ENCODE measurements around the gene MRPL33.
A peak's percentile ranks its signal among the peaks of the same experiment; 100 is the strongest.

MRPL33 gene

DNA sequence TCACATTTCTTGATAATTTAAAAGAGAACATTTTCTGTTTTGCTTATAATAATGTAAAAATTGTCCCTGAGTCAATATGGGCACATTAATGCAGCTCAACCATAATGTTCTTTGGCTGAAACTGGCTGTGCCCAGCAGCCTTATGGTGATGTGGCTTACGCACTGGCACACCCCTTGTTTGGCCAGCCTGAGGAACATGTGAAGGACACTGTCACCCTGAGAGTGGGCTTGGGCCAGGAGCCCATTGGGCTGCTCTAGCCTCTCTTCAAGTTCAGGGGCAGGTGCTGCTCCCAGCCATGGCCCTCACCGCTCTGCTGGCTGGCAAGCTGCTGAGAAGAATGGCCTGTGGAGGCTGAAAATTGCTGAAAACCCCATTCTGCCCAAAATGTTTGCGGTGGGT, 37.5 kb downstream of the MRPL33 start:
- DNase-seq (ENCODE audit: low read depth): no peak

DNA sequence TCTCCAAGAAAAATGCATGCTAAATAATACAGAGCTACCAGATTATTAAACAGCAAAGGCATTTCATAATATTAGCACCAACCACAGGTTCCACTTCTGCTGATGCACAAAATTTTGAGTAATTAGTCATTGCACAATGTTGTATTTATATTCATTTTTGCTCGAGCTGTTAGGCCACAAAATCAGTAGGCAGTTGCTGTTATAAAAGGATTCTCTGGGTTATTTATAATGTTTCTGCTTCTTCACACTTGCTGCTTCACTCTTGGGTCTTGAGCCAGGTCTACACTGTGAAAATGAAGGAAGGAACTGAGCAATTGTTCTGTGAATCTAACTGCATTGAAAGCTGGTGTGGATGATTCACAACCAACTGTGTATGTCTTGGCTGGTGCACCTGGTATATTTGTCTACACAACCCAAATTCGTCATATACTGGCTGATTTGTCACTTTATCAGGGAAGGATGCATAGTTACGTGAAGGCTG, 38.3 kb downstream of the MRPL33 start:
- peak; percentile 32 for DNase-seq (ENCODE audit: low read depth)

GRCh38 chr2:27810455-27810854, 38.9 kb downstream of the MRPL33 start:
- DNase-seq (ENCODE audit: low read depth): no peak

- no peak for DNase-seq (ENCODE audit: low read depth)
Measured at GRCh38 chr2:27811768-27812167, 40.2 kb downstream of the MRPL33 start.

GRCh38 chr2:27814758-27815157, 43.2 kb downstream of the MRPL33 start:
- no peak for DNase-seq (ENCODE audit: low read depth)

DNA sequence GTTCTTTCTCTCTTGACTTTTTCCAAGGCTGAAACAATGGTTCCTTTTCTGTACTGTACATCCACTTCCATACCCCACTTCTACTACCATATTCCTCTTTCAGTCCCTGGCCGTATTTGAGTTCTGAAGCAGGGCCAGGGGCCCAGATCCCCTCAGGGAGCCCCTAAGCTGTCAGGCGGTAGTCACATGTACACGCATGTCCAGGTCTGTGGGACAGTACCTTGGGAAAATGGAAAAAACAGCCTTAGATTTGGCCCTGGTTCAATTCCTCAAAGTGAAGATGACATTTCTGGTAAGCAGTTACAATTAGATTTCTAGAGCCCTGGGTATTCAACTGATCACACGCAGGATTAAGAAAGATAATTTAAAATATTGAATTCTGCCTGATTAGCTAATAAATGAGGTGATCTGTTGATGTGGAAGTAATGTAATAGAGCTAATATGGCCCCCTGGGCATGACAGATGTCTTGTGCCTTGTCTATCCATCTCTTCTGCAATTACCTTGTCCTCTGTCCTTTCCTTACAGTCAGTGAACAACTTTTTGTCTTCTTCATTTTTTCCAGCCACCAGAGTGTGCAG, 44.4 kb downstream of the MRPL33 start:
- DNase-seq (ENCODE audit: low read depth): no peak

DNA sequence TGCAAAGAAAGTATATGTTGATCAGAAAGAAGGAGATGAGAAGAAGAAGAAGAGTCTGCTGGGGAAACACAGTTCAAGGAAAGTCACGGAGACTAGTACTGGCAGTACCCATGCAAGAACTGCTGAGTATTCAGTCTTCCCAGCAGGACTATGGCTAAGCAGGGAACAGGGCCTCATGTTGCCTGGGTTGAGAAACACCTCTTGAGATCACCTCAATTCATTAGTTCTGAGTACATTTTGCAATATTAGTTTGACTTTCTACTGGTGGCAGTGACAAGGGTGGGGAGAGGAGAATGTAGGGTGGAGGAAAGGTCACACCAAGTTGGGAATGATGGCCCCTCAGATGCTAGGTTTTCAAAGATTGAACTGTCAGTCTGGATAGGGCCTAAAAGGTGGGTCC, 50.5 kb downstream of the MRPL33 start:
- no peak for DNase-seq (ENCODE audit: low read depth)

DNA sequence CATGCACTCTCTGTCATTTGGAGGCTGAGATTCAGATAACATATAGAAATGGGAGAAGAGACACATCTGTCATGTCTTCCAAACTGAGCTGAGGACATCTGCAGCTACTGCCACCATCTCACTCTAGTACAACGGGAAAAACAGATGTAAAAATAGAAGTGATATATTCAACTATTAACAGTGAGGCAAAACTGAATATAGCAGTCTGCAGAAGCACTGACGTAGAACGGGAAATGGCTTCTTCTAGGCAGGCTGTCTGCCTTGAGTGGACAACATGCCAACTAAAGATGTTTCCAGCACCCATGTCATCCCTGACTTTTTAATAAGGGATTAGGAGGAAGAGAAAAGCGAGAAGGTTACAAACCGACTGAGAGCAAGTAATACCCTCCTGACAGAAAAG, 51.6 kb downstream of the MRPL33 start:
- no peak for DNase-seq (ENCODE audit: low read depth)

DNA sequence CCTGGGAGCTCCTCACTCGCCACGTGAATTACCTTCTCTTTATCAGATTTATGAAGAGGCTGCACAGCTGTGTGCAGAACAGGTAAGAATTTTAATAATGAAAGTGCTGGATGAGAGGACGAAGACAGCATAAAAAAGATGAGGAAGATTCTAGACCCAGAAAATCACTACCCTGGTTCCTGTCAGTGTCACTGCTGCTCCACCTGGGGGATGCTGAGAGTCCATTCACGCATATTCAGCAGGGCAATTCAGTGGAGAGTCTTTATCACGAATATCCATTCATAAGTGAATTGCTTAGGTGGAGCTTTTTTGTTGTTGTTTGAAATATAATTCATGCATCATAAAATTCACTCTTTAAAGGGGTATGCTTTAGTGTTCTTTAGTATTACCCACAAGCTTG, 52.0 kb downstream of the MRPL33 start:
- no peak for DNase-seq (ENCODE audit: low read depth)

DNA sequence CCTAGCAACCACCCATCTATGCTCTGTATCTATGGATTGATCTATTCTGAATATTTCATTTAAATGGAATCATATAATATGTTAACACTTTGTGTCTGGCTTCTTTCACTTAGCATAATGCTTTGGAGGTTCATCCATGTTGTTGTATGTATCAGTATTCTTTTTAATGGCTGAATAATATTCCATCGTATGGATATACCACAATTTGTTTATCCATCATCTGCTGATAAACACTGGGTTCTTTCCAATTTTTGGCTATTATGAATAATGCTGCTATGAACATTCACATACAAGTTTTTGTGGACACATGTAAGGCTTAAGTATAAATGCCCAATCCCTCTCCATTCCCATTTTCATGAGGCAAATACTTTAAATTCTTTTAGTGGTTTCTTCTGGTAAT, 52.9 kb downstream of the MRPL33 start:
- DNase-seq (ENCODE audit: low read depth): no peak

GRCh38 chr2:27828305-27828704, 56.8 kb downstream of the MRPL33 start:
- no peak for DNase-seq (ENCODE audit: low read depth)
